GM18907 (cell line): ENCODE measurements around the gene C13orf42.

Experiments used
- ATAC-seq: cut with Tn5 transposase; IDR thresholded peaks from one replicate; pipeline ENCODE4 v1.9.1; 2021; ENCODE audit warnings: mild to moderate bottlenecking, moderate library complexity; ENCODE audit not compliant: unreplicated experiment

C13orf42 gene

DNA sequence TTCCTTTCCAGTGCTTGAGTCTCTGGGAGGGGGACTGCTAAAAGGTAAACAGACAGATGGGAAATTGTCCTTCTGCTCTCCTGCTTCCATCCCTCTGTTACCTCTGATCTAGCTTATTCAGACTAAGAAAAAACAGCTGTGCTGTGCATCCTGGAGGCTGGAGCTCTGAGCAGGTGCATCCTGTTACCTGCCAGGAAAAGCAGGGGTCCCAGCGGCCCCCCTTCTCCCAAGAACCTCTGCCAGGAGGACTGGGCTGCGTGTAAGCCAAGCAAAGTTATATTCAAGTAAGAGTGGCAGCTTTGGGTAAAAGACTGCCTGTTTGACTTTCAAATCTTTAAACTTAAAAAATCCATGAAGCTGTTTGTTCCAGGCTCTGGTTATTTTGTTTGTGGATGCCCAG is 75.1 kb downstream of the C13orf42 start:
- ATAC-seq = no peak

DNA sequence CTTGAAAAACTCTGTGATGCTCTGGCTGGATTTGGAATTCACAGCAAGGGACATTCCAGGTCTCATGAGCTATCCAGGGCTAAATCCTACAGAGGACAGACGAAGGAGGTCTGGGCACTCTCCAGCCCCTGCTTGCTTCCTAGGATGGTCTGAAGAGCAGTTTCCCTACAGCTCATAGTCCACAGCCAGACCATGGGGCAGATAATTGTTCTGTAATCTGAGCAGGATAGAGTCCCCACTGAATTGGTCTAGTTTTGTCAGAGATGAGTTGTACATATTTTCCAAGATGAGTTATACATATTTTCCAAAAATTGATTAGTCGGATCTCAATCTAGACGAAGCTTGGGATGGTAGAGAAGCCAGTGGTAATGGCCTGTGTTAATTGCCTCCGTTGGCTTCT is 75.6 kb downstream of the C13orf42 start:
- ATAC-seq = no peak

DNA sequence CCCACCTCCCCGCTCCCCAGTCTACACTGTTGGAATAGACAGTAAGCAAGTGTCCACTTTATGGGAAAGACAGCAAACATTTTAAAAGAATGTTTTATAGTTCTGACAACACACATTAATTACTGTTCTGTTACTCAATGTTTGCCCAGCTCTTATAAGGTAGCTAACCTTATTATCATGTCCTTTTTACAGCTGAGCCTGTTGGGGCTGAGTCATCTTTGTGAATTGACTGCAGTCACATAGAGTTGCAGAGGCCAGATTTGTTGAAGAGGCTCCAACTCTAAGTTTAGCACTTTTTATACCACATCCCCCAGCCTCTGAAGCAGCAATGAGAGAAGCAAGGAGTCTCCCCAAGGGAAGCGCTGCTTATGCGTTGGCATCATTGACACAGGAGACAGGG is 76.2 kb downstream of the C13orf42 start:
- ATAC-seq = no peak

DNA sequence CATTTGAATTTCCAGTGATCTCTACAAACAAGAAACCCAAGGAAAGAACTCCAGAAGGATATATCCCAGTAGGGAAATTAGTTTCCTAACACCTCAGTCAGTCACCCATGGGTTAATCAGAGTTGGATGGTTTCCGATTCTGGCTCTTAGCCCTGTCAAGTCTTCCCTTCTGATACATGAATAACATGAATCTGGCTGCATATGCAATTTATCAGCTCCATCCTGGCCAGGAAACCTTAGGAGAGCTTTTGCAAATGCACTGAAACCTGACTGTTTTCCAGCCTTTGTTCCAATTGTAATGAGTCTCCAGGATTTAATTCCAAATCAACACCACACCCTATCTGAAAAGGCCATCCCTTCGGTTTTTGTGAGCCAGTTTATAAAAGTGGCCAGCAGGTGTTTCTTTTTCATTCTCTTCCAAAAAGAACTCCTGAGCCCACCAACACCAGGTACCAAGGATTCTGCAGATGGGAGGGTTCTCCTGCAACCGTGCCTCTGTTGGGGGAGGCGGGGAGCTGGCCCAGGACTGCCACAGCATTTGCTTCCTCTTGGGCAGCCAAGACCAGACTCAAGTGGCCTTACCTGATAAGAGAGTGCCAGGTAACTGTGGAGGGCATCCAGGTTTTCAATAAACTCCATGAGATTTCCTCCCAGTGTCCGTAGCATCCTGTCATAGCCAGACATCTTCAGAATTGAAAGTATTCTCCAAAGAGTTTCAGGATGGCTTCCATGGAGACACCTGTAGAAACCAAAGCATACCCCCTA is 77.5 kb downstream of the C13orf42 start:
- no peak for ATAC-seq

DNA sequence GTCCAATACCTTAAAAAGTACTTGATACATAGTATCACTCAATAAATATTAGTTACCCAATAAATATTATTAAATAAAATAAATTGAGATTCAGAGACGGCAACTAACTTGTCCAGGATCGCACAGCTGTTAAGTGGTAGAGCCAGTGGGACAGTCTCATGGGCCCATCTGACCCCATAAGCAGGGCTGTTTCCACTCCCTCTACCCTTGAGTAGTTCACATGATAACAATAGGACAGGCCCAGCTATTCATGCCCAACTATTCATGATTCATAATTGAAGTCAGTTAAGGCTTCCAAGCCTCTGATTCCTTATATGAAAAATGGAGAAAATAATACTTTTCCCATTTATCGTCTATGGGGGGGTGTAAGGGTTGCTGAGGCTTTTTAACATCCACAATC is 78.2 kb downstream of the C13orf42 start:
- ATAC-seq = no peak
